ENCODE results near the gene CMTM5. TPM values are rescaled to one million over a fixed set of nuclear protein-coding genes. Genes with fewer than 3 reads are reported as not detected.
"Not testable (repeated sequence)": the region's sequence is repeated elsewhere in the genome, so short reads cannot be mapped to it uniquely, and the experiment has no call there.

Gene CMTM5
- total and polyA plus RNA-seq, 10 donors = 1.3 to 13.0 (median 4.1) TPM

GRCh38 chr14:23415821-23416778, 39.3 kb downstream of the CMTM5 start:
- Histone ChIP-seq H3K4me1 (no peaks in the 10 kb centered on the region), H3K27ac (no peak overlapping the region), H3K36me3 (no peaks in the 10 kb centered on the region), H3K4me3 (no peak overlapping the region), H3K27me3 (replicated peaks in 1 of 7) (peaks cover 0 to 38% (median 0%) of the 10 kb centered on the region in 7 donors), H3K9me3 (no peaks in the 10 kb centered on the region)
- DNase-seq = no peak
- intact Hi-C loops (cut with DNase I; ENCODE audit: low total_unique reads) = no loop called here
- TF ChIP-seq POLR2AphosphoS5 (IDR thresholded peaks at IDR 0.05) (no peak), CTCF (IDR thresholded peaks at IDR 0.05 in 8 of 11, conservative IDR thresholded peaks at IDR 0.05 in 3 of 11) (no peak), POLR2A (IDR thresholded peaks at IDR 0.05) (no peak)
- WGBS, 5 donors = 76 to 85% (median 81%) methylated on average over 21 of the region's 21 CpGs

- H3K9me3 ChIP-seq = no peaks in the 10 kb centered on the region
- DNase-seq = no peak
- H3K4me3 ChIP-seq = no peak overlapping the region
- TF ChIP-seq POLR2AphosphoS5 (IDR thresholded peaks at IDR 0.05) (no peak), CTCF (IDR thresholded peaks at IDR 0.05 in 8 of 11, conservative IDR thresholded peaks at IDR 0.05 in 3 of 11) (no peak), POLR2A (IDR thresholded peaks at IDR 0.05) (no peak)
- intact Hi-C loops (cut with DNase I; ENCODE audit: low total_unique reads) = no loop called here
- WGBS, 5 donors = 86 to 91% (median 88%) methylated on average over 11 of the region's 11 CpGs
- H3K27me3 ChIP-seq (replicated peaks in 1 of 7) = peaks cover 0 to 36% (median 0%) of the 10 kb centered on the region in 7 donors
- no peak overlapping the region for H3K27ac ChIP-seq
- no peaks in the 10 kb centered on the region for H3K4me1 ChIP-seq
- no peaks in the 10 kb centered on the region for H3K36me3 ChIP-seq
Observed at GRCh38 chr14:23416801-23417200, 40.0 kb downstream of the CMTM5 start.

- H3K27ac ChIP-seq; intact Hi-C loops (cut with DNase I; ENCODE audit: low total_unique reads); DNase-seq; H3K4me1 ChIP-seq; H3K36me3 ChIP-seq; H3K4me3 ChIP-seq; H3K9me3 ChIP-seq: not testable (repeated sequence)
- H3K27me3 ChIP-seq (replicated peaks in 1 of 7) = peaks cover 0 to 31% (median 0%) of the 10 kb centered on the region in 7 donors
- 70 to 86% (median 78%) methylated on average over 10 to 12 of the region's 12 CpGs for WGBS, 5 donors
Observed at GRCh38 chr14:23417269-23417668, 40.4 kb downstream of the CMTM5 start.

- TF ChIP-seq POLR2AphosphoS5 (IDR thresholded peaks at IDR 0.05) (no peak), POLR2A (IDR thresholded peaks at IDR 0.05) (no peak), CTCF (IDR thresholded peaks at IDR 0.05 in 8 of 11, conservative IDR thresholded peaks at IDR 0.05 in 3 of 11) (no peak)
- Histone ChIP-seq H3K27me3 (replicated peaks in 1 of 7) (peaks cover 0 to 29% (median 0%) of the 10 kb centered on the region in 7 donors), H3K27ac (no peak overlapping the region), H3K4me1 (no peaks in the 10 kb centered on the region), H3K36me3 (no peaks in the 10 kb centered on the region), H3K9me3 (no peaks in the 10 kb centered on the region), H3K4me3 (no peak overlapping the region)
- no peak for DNase-seq
- 83 to 92% (median 91%) methylated on average over 21 of the region's 21 CpGs for WGBS, 5 donors
- intact Hi-C loops (cut with DNase I; ENCODE audit: low total_unique reads) = no loop called here
Observed at GRCh38 chr14:23418021-23418420, 41.2 kb downstream of the CMTM5 start.

GRCh38 chr14:23419646-23420045, 42.8 kb downstream of the CMTM5 start:
- H3K9me3 ChIP-seq; H3K4me1 ChIP-seq; H3K36me3 ChIP-seq; H3K4me3 ChIP-seq; DNase-seq; intact Hi-C loops (cut with DNase I; ENCODE audit: low total_unique reads); H3K27ac ChIP-seq: not testable (repeated sequence)
- WGBS, 5 donors = 61 to 85% (median 70%) methylated on average over 2 to 5 of the region's 17 CpGs
- peaks cover 0 to 29% (median 0%) of the 10 kb centered on the region in 7 donors for H3K27me3 ChIP-seq (replicated peaks in 1 of 7)

Measured in spleen (tissue), 11 donors.